KMS-11 (cell line): Measurements from ENCODE around the gene MTRF1.

Source experiments
- H2AFZ ChIP-seq: fragments of 200-600 bp; sonication (generic); 2 replicates; pipeline ENCODE4 v1.6.1; 2016; ENCODE audit warnings: antibody characterized with exemption, mixed run types, low read depth
- H3K27ac ChIP-seq: fragments of 200-600 bp; sonication (generic); 2 replicates; pipeline ENCODE4 v1.6.1; 2016; ENCODE audit warnings: mild to moderate bottlenecking, mixed run types
- H3K27me3 ChIP-seq: fragments of 200-600 bp; sonication (generic); 2 replicates; pipeline ENCODE4 v1.6.1; 2017; ENCODE audit warnings: mild to moderate bottlenecking, low read depth, mixed run types, moderate library complexity; ENCODE audit not compliant: insufficient read depth
- H3K36me3 ChIP-seq: fragments of 200-600 bp; sonication (generic); 2 replicates; pipeline ENCODE4 v1.6.1; 2017; ENCODE audit warnings: mild to moderate bottlenecking, mixed run types; ENCODE audit not compliant: insufficient read depth
- H3K4me1 ChIP-seq: fragments of 200-600 bp; sonication (generic); 2 replicates; pipeline ENCODE4 v1.6.1; 2016; ENCODE audit warnings: mild to moderate bottlenecking, low read depth, mixed run types; ENCODE audit not compliant: poor library complexity, severe bottlenecking
- H3K4me2 ChIP-seq: fragments of 200-600 bp; sonication (generic); 2 replicates; pipeline ENCODE4 v1.7.0; 2016; ENCODE audit warnings: mild to moderate bottlenecking, mixed run types
- H3K4me3 ChIP-seq: fragments of 200-600 bp; sonication (generic); IDR thresholded peaks from 2 replicates; pipeline ENCODE4 v1.6.1; 2017; ENCODE audit warnings: low read depth, low read length, mixed read lengths; ENCODE audit not compliant: insufficient read depth
- H3K79me2 ChIP-seq: fragments of 200-600 bp; sonication (generic); 2 replicates; pipeline ENCODE4 v1.6.1; 2016; ENCODE audit warnings: low read depth, mixed run types; ENCODE audit not compliant: insufficient read depth
- H3K9ac ChIP-seq: fragments of 200-600 bp; sonication (generic); 2 replicates; pipeline ENCODE4 v1.6.1; 2016; ENCODE audit warnings: mild to moderate bottlenecking, mixed run types
- H4K20me1 ChIP-seq: fragments of 200-600 bp; sonication (generic); 2 replicates; pipeline ENCODE4 v1.6.1; 2016; ENCODE audit warnings: mild to moderate bottlenecking, mixed run types; ENCODE audit not compliant: insufficient read depth
- CTCF ChIP-seq: fragments of 200-600 bp; sonication (generic); conservative IDR thresholded peaks from 2 replicates; pipeline ENCODE4 v1.6.1; 2017; ENCODE audit warnings: low read depth, mild to moderate bottlenecking, antibody characterized with exemption, low read length, moderate library complexity, mixed read lengths

The MTRF1 gene

DNA sequence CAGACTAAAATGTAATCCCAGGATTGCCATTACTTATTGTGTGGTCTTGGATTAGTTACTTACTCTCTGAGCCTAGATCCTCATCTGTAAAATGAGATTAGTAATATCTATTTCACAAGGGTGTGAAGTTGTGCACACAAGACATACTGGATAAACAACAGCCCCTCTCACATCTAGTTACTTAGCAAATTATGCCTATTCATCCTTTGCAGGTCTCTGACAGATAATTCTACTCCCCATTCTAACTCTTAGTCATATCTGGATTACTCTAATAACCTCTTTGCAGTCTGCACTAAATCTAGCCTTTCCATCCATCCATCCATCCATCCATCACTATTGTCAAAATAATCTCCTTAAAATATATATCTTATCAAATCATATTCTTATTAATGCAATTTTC, 12.4 kb downstream of the MTRF1 start:
- Histone ChIP-seq H2AFZ (no peak overlapping the region), H3K4me2 (no peak overlapping the region), H3K4me3 (no peak overlapping the region), H3K27ac (no peak overlapping the region), H3K9ac (no peak overlapping the region), H3K4me1 (no peaks in the 10 kb centered on the region), H4K20me1 (no peaks in the 10 kb centered on the region), H3K36me3 (no peaks in the 10 kb centered on the region), H3K27me3 (no peaks in the 10 kb centered on the region), H3K79me2 (no peaks in the 10 kb centered on the region)
- TF ChIP-seq CTCF, result no peak

DNA sequence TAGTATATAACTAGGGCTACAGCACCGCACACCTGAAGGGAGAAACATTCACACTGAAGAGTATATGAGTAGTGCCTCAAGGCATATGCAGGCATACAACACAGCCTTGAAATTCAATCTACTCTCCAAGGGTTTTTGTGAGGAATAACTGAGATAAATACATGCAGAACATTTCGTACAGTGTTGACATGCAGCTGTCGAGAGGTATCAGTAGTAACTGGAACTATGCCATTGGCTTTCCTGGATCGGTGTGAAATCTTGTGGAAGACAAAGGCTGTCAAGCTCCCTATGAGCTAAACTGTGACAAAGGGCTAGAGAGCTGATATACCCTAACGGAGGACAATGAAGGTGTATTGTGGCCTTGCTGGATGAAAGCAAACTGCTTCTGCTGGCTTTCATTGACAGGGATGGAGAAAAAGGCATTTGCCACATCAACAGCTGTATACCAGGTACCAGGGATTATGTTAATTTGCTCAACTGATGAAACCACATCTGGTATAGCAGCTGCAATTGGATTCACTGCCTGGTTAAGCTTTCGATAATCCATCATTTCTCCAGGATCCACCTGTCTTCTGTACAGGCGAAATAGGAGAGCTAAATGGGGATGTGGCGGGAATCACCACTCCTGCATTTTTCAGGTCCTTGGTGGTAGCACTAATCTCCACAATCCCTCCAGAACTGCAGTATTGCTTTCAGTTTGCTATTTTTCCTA, 16.3 kb downstream of the MTRF1 start:
- no peak overlapping the region for H3K9ac ChIP-seq
- H3K27ac ChIP-seq, result no peak overlapping the region
- H3K36me3 ChIP-seq, result no peaks in the 10 kb centered on the region
- H3K4me2 ChIP-seq, result no peak overlapping the region
- no peak overlapping the region for H3K4me3 ChIP-seq
- H3K27me3 ChIP-seq, result no peaks in the 10 kb centered on the region
- no peak for TF ChIP-seq CTCF
- no peaks in the 10 kb centered on the region for H3K4me1 ChIP-seq
- no peaks in the 10 kb centered on the region for H3K79me2 ChIP-seq
- H2AFZ ChIP-seq, result no peak overlapping the region
- no peaks in the 10 kb centered on the region for H4K20me1 ChIP-seq

- Histone ChIP-seq H3K27ac (no peak overlapping the region), H3K79me2 (no peaks in the 10 kb centered on the region), H2AFZ (no peak overlapping the region), H3K9ac (no peak overlapping the region), H3K4me2 (no peak overlapping the region), H4K20me1 (no peaks in the 10 kb centered on the region), H3K36me3 (no peaks in the 10 kb centered on the region), H3K4me3 (no peak overlapping the region), H3K27me3 (no peaks in the 10 kb centered on the region), H3K4me1 (no peaks in the 10 kb centered on the region)
- no peak for TF ChIP-seq CTCF
Measured at GRCh38 chr13:41244556-41244955, 18.8 kb downstream of the MTRF1 start.

GRCh38 chr13:41241626-41242025, 21.8 kb downstream of the MTRF1 start:
- no peak for TF ChIP-seq CTCF
- Histone ChIP-seq H3K27ac (no peak overlapping the region), H3K4me3 (no peak overlapping the region), H3K4me2 (no peak overlapping the region), H2AFZ (no peak overlapping the region), H3K27me3 (no peaks in the 10 kb centered on the region), H3K79me2 (no peaks in the 10 kb centered on the region), H3K4me1 (no peaks in the 10 kb centered on the region), H3K9ac (no peak overlapping the region), H4K20me1 (no peaks in the 10 kb centered on the region), H3K36me3 (no peaks in the 10 kb centered on the region)
